Fibroblast of skin of left quadriceps (primary cell): ENCODE data around the gene MEX3C.

Source experiments
- DNase-seq, 2 experiments: peaks; one replicate each; pipeline ENCODE4 v3.0.0-alpha.2; 2013; ENCODE audit warnings: low read depth in 2 of 2

The MEX3C gene

DNA sequence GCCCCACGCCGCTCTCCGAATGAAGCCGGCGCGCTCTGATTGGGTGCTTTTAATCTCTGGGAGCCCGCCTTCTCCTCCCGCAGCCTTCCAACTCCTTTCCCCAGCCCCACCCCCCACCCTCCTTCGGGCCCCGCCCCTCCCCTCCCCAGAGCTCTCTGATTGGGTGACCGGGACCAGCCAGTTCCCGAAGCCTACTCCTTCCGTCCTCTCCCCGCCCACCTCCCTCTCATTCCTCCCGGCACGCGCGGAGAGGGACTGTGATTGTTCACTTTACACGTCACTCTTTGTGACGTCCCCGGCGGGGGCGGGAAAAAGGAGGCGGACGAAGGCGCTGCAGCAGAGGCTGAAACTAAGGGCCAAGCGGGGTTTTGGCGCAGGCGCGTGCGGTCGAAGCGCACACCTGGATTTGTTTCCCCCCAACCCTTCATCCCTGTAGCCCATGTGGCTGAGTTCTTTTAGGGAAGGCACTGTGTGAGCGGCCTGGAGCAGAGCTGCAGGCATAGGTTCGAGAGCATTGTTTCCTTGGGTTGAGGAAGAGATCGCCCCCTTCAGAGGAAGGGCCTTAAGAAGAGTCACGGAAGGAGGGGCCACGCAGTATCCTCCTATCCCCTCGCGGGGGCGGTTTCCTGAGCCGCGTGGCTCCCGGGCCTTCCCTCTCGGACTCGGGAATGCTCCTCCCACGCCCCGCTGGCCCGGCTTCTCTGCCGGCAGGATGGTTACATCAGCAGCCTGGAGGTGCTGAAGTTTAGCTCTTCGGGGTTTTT, at the start of gene MEX3C:
TSS of gene MEX3C (minus strand) at position 21 of the 764 bp plus-strand sequence. CDS start 361 bp downstream, outside the sequence.
- peak; percentile 99 for DNase-seq

DNA sequence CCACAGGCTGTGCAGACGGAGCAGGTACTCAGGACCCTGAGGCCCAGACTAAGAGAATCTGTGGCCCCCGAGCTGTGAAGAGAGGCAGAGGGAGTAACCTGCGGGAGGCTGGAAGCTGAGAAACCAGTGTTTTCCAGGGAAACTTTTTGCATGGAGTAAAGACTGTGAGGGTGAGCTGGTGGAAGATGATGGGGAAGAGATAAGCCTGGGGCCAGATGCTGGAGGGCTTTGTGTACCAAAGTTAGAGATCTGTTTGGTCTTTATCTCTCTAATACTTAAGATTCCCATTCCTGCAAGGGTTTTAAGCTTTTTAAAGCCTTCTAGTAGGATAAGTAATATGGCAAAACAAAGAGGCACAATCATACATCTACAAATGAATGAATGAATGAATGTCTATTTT, 43.7 kb upstream of the MEX3C start:
- DNase-seq = no peak

DNA sequence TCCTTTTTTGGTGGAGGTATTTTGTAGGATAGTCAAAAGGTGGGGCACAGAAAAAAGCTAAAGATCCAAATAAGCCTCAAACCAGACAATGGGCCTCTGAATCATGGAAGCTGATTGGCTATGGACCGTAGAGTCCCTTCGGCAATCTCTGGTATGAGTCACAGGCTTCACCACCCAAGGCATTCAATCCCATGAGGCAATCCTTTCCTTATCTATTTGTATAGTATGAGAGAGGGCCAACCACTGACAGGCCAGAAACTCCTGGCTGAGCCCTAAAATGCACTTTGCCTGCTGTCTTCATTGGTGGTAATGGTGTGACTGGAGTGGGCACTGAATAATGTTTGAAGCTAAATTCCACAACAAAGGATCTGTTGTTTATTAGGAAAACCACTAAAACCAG, 38.7 kb upstream of the MEX3C start:
- DNase-seq = no peak

DNA sequence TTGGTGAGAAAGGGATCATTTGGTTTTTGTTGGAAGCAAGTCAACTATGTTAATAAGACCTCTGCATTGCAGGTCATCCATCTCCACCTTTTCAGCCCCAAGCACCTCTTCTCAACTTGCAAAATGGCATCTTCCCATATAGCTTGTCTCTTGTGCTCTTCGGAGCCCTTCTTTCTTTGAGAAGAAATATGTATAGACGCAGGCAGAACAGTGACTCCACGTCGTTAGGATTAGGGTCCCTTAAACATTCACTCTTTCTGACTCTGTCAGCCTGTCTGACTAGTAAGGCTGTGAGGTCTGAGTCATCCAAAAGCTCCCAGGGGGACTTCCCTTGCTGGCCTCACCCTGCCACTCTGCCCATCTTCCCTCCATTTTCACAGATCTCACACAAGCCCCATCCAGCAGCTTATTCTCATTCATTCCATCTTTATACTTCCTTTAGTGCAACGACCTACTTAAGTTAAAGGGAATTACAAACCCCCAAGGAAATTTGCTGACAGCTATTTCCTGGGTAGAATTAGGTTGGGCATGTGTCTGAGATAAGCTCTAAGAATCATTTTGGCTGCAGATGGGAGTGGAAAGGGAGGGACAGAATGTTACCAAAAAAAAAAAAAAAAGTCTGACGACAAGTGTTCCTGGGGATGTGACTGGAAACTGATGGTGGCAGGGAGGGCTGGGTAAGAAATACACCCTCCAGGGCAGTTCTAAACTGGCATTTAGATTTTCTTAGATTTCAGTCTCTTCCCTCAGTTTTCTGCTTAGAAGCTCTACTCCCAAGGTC, 37.7 kb upstream of the MEX3C start:
- DNase-seq = no peak

DNA sequence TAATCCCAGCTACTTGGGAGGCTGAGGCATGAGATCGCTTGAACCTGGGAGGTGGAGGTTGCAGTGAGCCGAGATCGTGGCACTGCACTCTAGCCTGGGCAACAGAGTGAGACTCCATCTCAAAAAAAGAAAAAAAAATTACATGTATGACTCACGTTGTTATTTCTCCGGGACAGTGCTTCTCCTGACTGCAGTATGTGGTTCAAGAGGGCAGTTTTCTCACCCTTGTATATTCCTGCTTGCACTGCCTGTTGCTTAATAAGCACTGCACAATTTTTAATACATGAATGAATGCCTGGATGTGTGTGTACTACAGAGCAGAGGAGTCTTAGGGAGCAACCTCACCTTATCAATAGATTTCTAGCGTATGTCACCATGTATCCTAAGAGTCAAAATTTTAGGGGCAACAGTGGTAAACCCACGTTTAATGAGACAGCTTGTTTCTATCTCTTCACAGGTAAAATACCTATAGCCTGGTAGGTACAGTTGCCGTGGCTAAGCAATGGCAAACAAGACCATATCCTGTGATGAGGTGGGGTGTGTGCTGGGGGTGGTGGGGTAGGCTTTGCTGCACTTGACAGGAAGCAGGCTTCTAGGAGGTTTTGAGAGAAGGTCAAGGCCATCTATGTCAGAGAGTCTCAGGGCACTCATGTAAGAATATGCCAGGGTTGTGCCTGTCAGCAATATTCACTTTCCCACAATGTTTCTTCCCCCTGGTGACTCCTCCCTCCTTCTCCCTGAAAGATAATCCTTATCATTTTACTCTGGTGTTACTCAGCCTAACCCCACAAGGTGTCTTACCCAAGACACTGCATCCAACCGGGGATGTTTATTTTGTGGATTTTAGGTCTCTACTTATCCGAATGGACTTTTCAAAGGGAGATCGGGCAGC, 36.9 kb upstream of the MEX3C start:
- no peak for DNase-seq

DNA sequence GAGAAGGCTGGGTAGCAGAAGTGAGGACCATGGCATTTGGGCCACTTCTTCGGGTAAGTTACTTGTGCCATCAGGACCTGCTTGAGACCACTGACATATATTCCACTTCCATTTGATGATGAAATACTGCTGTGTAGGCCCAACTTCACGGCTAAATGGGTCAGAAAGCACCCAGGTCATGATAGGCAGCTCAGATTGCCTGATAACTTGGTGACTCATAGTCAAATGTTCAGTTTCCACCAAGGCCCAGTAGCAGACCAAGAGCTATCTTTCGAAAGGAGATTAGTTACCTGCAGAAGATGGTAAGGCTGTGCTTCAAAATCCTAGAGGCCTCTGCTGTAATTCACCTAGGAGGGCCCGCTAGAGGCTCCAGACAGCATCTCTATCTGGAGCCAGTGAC, 31.8 kb upstream of the MEX3C start:
- DNase-seq = no peak

DNA sequence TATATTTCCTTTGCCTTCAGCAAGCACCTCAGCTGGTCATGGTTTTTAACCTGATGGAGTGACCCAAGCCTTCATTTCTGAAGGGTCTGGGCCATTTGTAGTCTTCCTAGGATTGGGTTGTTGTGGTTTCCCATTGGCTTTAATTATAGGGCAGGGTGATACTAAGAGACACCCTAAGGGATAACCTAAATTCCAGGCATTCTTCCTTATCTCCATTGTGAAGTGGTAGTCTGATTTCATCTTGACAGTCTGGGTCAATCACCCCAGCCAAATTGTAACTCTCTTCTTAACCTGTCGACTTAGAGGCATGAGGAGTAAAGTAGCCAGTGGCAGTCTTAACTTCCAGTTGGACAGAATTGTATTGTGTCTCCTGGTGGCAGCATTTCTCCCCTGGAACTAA, 30.2 kb upstream of the MEX3C start:
- DNase-seq = no peak

DNA sequence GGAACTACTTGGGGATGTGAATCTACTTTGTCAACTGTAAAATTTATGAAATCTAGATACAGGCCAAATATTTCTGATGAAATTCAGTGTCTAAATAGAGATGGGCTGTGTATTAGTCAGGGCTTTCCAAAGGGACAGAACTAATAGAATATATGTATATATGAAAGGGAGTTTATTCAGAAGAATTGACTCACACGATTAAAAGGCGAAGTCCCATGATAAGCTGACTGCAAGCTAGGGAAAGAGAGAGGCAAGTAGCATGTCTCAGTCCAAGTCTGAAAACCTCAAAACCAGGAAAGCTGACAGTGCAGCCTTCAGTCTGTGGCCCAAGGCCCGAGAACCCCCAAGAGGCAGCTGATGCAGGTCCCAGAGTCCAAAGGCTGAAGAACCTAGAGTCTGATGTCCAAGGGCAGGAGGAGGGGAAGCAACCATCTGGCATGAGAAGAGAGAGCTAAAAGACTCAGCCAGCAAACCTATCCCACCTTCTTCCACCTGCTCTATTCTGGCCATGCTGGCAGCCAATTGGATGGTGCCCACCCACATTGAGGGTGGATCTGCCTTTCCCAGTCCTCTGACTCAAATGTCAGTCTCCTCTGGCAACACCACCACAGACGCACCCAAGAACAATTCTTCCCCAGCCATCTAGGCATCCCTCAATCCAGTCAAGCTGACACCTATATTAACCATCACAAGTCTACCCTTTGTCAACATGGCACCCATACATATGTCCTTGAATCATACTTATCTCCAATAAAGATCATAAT, 29.3 kb upstream of the MEX3C start:
- no peak for DNase-seq

DNA sequence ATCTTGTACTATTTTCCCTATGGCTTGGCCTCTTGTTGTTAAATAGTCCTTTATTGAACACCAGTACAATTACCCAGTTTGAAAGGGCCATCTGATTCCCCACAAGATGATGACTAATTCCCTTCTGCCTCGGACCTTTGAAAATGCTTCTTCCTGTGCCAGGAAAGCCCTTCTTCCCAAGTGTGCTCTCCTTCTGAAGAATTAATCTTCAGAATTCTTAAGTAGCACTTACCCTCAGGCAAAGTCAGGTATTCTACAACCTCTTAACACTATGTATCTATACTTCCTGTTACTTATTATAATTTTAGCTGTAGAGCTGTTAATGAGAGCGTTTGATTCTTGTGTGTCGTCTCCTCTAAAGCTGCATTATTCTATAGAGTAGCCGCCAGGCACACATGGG, 28.6 kb upstream of the MEX3C start:
- DNase-seq = no peak

DNA sequence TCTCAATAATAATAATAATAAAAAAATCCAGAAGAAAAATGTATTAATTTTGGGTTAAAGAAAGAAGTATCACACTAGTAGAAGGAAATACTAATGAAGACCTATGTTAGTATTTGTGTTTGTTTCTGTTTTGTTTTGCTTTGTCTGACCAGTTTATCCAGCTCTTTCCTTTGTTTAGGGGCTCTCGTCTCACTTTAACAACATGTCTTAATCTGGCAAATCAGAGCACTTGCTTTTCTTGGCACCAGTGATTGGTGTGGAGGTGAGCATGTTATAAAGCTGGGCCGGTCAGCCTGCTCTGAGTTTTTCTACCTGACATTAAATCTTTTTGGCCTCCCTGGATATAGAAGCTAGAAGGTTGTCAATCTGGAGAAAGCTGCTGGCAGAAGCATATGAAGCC, 15.1 kb upstream of the MEX3C start:
- DNase-seq = no peak

DNA sequence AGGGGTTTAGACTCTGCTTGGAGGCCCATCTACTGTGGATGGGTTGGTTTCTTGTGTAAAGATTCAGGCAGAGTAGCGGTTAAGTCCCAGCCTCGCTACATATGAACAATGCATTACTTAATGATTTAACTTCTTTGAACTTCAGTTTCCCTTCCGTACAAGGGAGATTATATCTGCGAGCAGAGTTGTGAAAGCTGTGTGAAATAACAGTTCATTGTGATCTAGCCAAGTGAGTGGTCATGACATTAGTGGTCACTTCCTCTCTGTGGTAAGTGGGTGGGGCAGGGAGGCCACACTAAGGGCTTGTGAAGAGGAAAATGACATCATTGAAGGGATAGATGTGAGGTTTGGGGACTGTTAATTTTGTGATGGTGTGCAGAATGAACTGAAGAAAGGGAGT, 14.1 kb upstream of the MEX3C start:
- no peak for DNase-seq

DNA sequence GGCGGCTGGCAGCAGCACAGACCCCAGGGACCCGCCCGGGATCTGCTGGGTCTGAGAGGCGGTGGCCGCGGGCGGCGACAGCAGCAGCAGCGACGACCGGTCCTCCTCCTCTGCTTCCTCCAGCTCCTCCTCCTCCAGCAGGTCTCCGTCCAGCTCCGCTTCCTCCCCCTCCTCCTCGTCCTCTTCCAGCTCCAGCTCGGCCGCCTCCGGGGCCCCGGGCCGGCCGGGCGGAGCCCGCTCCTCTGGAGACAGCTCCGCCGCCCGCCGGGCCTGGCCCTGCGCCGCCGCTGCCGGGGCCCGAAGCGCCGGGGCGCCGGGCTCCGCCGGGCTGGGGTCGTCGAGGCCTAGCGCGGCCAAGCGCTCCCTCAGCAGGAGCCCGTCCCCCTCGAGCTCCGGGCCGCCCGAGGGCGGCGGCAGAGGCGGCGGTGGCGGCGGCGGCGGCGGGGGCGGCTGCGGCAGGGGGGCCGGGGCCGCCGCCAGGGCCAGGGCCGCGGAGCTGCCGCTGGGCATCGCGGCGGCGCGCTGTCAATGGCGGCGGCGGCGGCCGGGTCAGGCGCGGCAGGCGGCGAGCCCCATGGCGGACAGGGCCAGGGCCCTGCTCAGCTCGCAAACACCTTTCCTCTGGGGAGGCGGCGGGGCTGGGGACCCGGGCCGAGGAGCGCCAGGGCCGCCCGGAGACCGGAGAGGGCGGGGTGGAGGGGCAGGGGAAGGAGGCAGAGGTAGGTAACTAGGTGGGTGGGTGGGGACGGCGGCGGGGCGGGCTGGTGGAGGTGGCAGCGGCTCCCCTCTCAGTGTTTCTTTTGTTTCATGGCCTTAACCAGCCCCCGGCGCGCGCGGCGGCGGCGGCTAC, 445 bp downstream of the MEX3C start:
- DNase-seq = no peak

DNA sequence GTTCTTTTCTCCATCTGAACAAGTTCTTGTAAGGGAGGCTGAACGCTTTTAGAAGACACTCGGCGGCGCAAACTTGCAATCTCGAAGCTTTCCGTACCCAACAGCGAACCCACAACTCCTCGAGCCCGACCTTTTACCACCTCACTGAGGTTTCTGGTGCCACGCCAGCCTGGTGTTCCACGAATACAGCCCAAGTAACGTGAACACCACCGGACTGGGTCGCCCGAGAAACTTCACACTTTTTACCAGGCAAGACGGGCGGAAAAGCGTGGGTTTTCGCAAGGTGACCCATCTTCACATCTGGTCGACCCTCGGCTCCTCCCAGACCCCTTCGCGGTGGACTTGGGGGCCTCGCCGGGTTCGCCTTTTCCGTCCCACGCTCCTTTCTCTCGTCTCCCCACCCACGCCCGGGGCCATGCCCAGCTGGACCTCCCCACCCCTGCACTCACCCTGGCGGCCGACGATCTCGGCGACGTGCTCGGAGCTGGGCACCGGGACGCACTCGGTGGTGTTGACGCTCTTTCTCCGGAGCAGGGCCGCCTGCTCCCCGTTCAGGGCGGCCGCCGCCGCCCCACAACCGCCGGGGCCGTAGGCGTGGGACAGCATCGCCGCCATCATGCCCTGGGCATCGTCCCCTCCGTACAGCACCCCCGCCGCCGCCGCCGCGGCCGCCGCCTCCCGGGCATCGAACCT, 1.2 kb downstream of the MEX3C start:
- DNase-seq = no peak

DNA sequence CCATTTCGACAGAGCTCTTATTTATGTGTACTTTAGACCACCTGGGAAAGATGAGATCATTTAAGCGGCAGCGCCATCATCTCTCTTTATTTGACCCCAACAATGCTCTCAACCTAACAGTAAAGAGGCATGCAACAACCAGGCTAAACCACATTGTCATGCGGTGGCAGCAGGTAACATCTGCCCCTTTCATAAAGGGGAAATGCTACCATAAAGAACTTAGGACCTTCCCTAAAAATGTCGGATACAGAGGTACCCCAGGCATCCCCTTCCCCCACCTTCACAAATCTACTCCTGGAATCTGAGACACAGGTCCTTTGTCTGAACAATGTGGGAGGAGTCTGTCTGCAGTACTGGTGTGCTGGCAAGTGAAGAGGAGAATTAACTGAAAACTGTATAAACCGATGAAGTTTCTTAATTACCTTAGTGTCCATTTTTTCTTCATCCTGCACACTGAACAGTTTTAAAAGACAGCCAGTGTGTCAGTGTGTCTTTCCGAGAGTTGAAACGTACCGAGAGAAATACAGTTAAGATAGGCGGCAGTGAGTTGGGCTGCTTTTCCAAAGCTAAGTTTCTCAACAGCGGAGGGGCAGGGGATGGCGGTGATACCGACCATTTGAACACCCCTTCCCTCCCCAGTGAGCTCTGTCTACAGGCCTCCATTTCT, 1.9 kb downstream of the MEX3C start:
- no peak for DNase-seq

DNA sequence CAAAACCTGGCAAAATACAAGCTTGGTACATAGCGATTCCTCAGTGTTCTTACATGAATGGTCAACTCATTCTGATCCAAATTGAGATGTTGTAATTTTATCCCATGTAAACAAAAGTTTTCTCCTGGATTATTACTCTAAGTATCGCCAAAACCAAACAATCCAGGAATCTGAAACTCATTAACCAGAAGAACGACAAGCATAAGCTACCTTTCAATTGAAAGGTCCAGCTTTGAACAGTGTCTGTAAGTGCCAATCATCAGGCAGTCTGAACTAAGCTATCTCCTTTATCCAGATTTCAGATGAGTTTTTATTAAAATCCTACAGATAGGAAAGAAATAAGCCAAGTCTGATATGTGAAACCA, 2.4 kb downstream of the MEX3C start:
- DNase-seq = no peak

DNA sequence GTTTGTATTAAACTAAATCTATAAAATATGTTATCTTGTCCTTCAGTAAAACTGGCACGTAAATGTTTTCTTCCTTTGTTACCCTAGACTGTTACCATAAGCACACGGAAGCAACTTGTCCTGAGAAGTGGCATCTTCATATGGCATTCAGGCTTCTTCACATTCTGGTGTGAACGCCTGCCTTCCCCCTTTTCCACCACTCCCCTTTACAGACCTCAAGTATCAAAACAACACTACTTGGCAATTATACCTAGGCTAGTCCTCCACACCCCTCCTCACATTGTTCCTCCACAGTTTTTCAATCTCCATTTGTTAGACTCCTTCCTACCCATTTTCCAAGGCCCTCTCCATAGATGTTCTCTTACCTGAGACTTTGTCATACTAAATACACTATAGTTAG, 2.9 kb downstream of the MEX3C start:
- DNase-seq = no peak

DNA sequence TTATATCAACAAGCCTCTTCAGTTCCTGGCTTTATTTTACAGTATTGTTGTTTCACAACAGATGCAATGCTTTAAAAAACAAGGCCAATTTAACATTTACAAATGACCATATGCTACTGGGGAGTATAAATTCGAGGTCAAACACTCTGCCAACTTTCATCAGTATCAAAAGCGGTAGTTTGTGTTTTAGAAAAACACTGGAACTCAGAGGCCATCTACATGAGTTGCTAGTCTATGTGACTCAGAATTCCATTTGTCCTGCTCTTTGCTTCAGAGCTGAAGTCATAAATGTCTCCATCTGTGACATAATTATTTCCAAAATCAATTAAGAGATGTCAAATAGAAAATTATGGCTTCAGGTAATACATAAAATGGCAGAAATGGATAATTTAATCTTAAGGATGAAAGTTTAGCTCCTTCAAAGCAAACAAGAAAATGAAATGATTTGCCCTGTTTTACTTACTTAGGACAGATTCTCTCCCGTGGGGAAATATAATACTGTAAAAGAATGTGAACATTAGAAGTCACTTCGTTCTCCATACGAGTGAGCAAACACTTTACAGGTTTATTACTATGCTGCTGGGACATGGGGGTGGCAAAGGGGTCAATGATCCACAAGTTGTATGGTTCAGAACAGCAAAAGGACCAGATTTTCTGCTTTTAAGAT, 3.7 kb downstream of the MEX3C start:
- DNase-seq = no peak

DNA sequence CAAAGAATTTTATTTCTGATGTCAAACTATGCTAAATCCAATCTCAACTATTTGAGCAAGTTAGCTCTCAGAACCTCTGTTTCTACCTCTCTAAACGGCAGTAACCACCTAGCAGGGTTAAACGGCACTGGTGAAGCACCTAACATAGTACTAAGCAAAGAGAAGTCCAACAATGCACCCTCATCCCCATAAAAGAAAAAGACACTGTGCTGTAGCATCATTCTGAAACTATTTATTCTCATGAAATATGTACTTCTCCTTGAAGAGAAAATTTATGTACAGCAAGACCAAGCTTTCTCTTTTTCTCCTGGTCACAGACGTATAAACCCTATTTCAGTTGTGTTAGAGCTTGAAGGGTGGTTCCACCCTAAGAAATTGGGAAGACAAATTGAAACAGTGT, 4.8 kb downstream of the MEX3C start:
- no peak for DNase-seq

DNA sequence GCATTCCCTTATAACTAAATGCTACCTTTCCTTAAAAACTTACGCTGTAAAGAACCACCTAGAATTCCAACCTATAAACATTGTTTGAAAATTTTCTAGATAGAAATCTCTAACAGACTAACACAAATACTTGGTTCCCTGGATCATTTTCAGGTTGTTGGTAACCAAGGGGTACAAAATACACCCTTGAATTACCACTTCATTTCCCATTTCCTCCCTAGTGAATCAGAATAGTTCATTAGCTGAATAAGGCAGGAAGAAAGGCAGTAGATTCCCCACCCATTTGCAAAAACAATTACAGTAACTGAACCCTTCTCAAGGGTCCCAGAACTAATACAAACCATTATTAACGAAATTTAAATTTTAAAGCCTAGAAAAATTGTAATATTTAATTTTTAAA, 5.5 kb downstream of the MEX3C start:
- no peak for DNase-seq
